ENCODE results near the gene WSB1.

GRCh38 chr17:27313301-27313700, 19.4 kb downstream of the WSB1 start:
- TF ChIP-seq ZFP30 (CRISPR knock-in tag; IDR thresholded peaks at IDR 0.05) (no peak), TSHZ2 (CRISPR knock-in tag; IDR thresholded peaks at IDR 0.05) (no peak), ZFP3 (CRISPR knock-in tag; IDR thresholded peaks at IDR 0.05) (no peak), OSR1 (CRISPR knock-in tag; IDR thresholded peaks at IDR 0.05) (no peak), TCF4 (CRISPR knock-in tag; IDR thresholded peaks at IDR 0.05; ENCODE audit: borderline replicate concordance) (no peak), ISL1 (CRISPR knock-in tag; IDR thresholded peaks at IDR 0.05) (no peak), ESRRG (CRISPR knock-in tag; IDR thresholded peaks at IDR 0.05) (no peak), GLIS3 (CRISPR knock-in tag; IDR thresholded peaks at IDR 0.05) (no peak)
